T-helper 22 cell (primary cell): Measurements from ENCODE around the gene PRKD2.
A peak's percentile ranks its signal among the peaks of the same experiment; 100 is the strongest.
"Not testable (repeated sequence)": the region's sequence is repeated elsewhere in the genome, so short reads cannot be mapped to it uniquely, and the experiment has no call there.

Experiments used
- DNase-seq: peaks from one replicate; pipeline ENCODE4 v3.0.0-alpha.2; 2020; ENCODE audit warnings: low read depth

PRKD2 gene

DNA sequence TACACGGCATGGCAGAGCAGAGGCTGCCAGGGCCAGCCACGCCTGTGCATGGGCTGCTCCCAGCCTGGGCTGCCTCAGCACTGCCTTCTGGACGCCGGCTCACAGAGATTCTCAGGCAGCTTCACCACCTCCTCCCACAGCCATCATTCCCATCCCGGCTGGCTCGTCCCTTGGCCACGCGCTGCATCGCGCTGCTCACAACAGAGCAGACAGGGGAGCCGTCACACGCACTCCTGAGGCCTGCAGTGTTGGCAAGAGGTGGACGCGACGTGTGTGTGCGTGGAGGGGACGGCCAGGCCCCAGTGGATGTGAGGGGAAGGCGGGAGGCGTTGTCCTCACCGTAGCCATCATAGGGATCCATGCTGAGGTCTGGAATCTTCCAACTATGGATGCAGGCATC is 7.6 kb upstream of the PRKD2 start:
- DNase-seq: no peak

GRCh38 chr19:46723471-46723870 is 6.6 kb upstream of the PRKD2 start:
- DNase-seq: no peak

DNA sequence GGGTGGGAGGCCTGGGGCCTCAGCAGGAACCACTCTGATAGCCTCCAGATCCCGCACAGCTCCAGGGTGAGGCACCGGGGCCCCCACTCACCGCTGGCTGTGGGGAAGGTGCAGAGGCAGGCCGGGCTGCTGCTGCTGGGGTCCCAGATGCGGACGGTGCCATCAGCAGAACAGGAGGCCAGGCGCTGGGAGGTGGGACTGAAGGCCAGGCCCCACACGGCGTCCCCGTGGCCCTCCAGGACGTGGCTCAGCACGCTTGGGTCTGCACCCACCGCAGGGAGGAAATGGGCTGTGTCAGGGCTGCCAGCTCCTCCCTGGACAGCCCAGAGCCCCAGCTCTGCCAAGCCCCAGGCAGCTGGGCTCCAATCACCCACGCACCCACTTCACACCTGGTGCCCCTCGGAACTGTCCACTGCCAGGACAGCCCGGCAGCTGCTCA is 6.1 kb upstream of the PRKD2 start:
- DNase-seq: no peak

DNA sequence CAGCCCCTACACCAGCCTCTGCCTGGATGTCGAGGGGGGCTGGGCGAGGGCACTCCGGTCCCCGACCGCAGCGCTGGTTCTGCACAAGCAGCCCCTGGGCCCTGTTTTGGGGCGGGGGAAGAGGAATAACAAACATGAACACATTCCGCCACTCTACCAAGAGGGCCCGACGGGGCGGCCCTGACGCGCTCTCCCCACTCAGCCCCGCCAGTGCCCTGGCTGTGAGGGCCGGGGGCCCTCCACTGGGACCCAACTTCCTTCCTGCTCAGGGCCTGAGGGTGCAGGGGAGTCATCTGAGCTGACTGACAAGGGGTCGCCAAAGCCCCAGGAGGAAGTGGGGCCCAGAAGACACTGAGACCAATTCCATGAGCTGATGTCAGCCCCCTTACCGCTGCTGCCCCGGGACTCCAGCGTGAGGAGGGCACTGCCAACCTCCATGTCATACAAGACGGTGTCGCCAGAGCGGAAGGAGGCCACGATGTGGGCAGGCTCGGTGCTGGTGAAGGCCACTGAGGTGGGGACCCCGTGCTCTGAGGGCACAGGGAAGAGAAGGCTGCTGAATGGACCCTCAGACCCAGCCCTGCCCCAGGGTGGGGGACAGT is 5.6 kb upstream of the PRKD2 start:
- DNase-seq: no peak

DNA sequence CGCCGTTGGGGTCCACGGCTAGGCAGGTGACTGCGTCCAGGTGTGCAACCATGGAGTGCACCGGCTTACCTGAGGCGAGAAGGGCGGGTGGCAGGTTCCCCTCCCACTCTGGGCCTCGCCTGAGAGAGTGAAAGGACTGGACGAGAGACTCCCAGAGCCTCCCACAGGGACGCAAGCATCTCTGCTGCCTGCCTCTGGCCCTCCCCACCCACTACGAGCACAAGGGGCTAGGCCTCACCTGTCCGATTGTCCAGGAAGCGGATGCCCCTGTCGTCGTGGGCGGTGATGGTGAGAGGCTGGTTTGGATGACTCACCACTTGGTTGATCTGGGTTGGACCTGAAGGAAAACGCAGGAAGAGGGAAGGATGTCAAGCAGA is 5.1 kb upstream of the PRKD2 start:
- DNase-seq: no peak

GRCh38 chr19:46721269-46722003 is 4.5 kb upstream of the PRKD2 start:
- no peak for DNase-seq

GRCh38 chr19:46720503-46721239 is 3.8 kb upstream of the PRKD2 start:
- DNase-seq: no peak

GRCh38 chr19:46719629-46720502 is 3.0 kb upstream of the PRKD2 start:
- DNase-seq: no peak

DNA sequence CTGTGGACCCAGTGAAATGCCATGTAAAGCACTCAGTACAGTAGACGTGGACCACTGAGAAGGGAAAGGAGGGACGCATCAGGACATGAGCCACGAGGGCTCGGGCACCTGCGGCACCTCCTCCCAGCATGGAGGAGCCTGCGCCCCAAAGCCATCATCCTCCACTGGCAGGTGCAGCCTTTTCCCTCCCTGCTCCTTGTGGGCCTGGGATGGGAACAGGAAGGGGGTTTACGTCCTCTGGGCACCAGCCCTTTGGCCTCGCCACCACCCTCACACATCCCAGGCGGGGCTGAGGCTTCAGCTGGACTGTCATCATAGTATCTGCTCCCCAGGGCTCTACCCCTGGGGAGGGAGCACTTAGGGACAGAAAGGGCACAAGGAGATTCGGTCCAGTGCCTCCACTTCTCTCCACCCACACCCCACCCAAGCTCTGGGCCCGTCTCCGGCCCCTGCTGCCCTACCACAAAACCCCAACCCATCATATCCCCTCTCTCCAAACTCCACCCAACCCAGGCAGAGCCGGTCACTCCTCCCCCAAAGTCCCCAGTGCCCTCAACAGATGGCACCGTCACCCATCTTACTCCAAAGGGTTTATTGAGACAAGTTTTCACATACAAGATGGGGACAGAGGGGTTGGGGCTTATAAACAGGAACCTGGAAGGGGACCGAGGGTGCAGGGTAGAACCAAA is 2.2 kb upstream of the PRKD2 start:
- DNase-seq: no peak

DNA sequence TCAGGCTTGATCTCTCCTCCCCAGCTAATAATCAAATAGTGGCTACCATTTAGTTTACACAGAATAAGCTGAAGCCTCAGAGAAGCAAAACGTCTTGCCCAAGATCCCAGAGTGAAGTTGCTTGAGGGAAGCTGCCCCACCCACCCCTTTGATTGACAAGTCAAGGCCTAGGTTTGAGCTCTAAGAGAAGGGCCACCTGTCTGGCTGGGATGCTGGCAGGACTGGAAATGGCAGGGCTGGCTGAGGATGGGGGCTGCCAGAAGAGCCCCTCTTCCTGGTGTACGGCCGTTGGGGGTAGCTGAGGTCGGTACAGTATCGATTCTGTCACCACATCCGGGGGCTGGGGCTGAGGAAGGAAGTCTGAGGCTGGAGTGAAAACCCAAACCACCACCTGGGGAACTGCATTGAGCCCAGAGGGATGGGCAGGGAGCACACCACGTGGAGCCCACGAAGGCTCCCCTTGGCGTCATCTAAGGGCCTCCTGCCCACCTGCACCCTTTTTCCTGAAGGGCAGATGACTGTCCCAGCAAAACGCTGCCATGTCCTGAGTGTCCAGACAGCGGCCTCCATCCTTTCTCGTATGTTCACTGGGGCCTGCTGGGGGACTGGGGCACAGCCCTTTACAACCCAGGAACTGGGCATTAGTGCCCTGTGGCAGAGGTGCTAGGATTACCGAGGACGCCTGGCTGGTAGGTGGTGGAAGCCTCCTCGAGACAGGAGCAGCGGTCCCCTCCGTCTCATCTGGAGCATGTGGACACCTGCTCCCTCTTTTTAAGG is 1.4 kb upstream of the PRKD2 start:
- peak; percentile 68 for DNase-seq

- DNase-seq: no peak
Measured at GRCh38 chr19:46717716-46718143, 816 bp upstream of the PRKD2 start.

- DNase-seq: no peak
Measured at GRCh38 chr19:46716672-46717033, 261 bp downstream of the PRKD2 start.

DNA sequence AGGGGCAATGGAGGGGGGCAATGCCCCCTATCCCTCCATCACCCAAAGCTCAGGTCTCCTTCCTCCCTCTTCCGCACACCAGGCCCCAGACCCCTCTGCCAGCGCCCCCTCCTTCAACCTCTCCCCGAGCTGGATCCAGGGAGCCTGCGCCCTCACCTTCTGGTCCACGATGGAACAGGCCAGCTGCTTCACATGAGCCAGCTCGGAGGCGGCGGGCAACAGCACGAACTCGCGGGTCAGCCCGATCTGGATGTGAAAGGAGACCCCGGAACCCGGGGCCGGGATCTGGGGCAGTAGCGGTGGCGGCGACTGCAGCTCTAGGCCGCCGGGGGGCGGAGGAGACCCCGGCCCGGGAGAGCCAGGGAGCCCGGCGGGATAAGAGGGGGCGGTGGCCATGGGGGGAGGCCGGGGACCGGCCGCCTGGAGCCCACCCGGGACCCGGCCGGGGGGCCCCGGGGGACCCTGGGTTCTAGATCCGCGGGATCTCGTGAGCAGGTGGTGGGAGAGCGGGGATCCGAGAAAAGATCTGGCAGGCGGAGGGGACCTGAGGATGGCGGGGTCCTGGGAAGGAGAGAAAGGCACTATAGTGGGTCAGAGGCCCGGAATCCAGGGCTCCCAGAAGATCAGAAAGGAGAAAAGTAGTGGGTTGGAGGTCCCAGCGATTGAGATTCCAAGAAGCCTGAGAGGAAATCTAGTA is 791 bp downstream of the PRKD2 start:
- DNase-seq: no peak

DNA sequence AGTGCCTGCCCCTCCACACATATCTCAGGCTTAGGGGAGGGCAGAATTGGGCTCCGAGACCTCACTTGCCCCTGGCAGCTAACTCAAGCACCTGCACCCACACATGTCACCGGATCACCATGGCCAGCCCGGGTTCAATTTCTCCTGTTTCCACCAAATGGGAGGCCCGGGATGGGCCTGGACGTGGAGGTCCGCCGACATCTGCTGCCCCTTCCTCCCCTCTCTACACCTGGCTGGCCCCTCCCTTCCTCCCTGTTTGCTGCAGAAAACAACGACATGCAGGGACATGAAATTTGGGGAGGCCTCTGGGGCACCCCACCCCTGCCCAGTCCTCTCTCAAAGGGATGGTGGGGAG is 1.3 kb downstream of the PRKD2 start:
- no peak for DNase-seq

GRCh38 chr19:46714444-46715106 is 2.3 kb downstream of the PRKD2 start:
- DNase-seq: no peak

DNA sequence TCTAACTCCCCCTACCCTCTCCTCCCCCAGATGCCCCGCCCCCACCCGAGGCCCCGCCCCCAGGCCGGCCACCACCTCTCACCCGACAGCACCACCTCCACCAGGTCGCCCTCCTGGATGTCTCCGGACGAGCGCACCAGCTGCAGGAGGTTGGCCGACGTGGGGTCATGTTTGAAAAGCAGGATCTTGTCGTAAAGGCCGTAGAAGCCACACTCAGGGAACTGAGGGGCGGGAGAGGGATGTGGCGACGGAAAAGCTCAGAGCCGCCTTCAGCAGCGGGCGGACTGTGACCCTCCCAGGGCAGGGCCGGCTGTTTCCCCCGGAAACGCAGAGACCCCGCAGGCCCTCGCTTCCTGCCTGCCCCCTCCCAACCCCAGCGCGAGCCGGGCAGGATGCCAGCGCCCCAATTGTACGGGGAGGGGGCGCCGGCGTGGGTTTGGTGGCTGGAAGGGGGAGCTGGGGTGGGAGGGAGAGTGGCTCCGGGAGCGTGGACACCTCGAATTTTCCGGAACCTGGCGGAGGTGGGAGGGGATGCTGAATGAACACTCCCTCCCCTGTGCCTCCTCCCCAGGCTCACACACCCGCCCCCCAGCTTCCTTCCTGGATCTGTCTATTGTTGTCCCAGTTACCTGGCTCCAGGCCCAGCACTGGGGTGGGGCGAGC is 3.0 kb downstream of the PRKD2 start:
- DNase-seq: peak; percentile 78

DNA sequence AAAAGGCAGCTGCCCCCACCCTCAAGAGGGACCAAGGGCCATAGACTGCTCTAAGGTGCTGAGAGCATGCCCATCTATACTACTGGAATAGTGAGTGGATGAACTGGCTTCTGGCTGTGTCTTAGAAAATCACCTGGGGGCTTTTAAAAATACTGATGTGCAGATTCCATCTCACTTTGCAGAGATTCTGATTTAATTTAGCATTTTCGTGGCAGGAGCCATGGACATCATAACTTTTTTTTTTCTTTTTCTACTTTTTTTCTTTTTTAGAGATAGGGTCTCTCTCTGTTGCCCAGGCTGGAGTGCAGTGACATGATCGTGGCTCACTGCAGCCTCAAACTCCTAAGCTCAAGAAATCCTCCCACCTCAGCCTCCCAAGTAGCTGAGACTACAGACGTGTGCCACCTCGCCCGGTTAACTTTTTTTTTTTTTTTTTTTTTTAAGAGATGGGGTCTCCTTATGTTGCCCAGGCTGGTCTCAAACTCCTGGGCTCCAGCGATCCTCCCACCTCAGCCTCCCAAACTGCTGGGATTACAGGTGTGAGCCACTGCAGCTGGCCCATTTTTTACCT is 4.1 kb downstream of the PRKD2 start:
- not testable (repeated sequence) for DNase-seq

DNA sequence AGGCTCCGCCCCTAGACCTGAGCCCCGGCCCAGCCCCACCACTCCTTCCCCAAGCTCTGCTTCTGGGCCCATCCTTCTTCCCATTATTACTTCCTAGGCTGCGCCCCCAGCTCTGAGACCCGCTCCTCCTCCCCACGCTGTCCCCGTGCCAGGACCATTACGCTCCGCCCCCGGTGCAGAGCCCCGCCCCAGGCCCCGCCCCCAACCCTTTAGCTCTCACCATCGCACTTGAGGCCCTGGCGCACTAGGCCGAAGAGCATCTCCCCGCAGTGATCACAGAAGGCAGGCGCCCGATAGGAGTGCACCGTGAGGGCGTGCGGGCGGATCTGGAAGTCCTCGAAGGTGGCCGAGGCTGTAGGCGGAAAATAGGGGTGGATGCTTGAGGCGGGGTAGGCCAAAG is 6.2 kb downstream of the PRKD2 start:
- no peak for DNase-seq
